Stimulated activated CD4-positive, alpha-beta T cell treated with anti-CD3 and anti-CD28 coated beads, Interleukin-12 subunit alpha, Interleukin-12 subunit beta, amount 100 ng/mL, for 48 hours (primary cell): Measurements from ENCODE around the gene TBX15.

ENCODE experiments used
- DNase-seq, 3 donors: peaks; one replicate each; pipeline ENCODE4 v3.0.0-alpha.2; 2020; ENCODE audit warnings: low read depth in 2 of 3, low spot score in 1 of 3

The TBX15 gene

GRCh38 chr1:118985640-118986554, 2.2 kb downstream of the TBX15 start:
- no peak for DNase-seq

GRCh38 chr1:118984722-118985639, 3.2 kb downstream of the TBX15 start:
- DNase-seq = no peak

- no peak for DNase-seq
Observed at GRCh38 chr1:118984086-118984721, 3.9 kb downstream of the TBX15 start.

GRCh38 chr1:118983558-118984041, 4.5 kb downstream of the TBX15 start:
- DNase-seq = no peak

GRCh38 chr1:118982821-118983557, 5.2 kb downstream of the TBX15 start:
- DNase-seq = no peak

GRCh38 chr1:118982266-118982665, 5.9 kb downstream of the TBX15 start:
- DNase-seq = no peak

GRCh38 chr1:118981436-118981835, 6.7 kb downstream of the TBX15 start:
- DNase-seq = no peak

- DNase-seq = no peak
Observed at GRCh38 chr1:118979754-118980575, 8.2 kb downstream of the TBX15 start.

- DNase-seq = no peak
Observed at GRCh38 chr1:118978914-118979701, 9.0 kb downstream of the TBX15 start.

- no peak for DNase-seq
Observed at GRCh38 chr1:118977600-118977999, 10.5 kb downstream of the TBX15 start.

GRCh38 chr1:118974661-118975060, 13.5 kb downstream of the TBX15 start:
- DNase-seq = no peak

GRCh38 chr1:118973531-118974137, 14.5 kb downstream of the TBX15 start:
- no peak for DNase-seq

- no peak for DNase-seq
Observed at GRCh38 chr1:118973032-118973431, 15.1 kb downstream of the TBX15 start.

- no peak for DNase-seq
Observed at GRCh38 chr1:118970451-118970850, 17.7 kb downstream of the TBX15 start.

GRCh38 chr1:118963456-118964430, 24.4 kb downstream of the TBX15 start:
- no peak for DNase-seq

- no peak for DNase-seq
Observed at GRCh38 chr1:118963138-118963455, 25.0 kb downstream of the TBX15 start.

- DNase-seq = no peak
Observed at GRCh38 chr1:118961156-118961555, 27.0 kb downstream of the TBX15 start.
